ENCODE data around the gene SNED1. TPM values are rescaled to one million over a fixed set of nuclear protein-coding genes. Genes with fewer than 3 reads are reported as not detected.

SNED1 gene
- total RNA-seq, 4 donors from 2014 or later: 16.4 to 56.2 (median 43.5) TPM

- TF ChIP-seq, protein P1, sequence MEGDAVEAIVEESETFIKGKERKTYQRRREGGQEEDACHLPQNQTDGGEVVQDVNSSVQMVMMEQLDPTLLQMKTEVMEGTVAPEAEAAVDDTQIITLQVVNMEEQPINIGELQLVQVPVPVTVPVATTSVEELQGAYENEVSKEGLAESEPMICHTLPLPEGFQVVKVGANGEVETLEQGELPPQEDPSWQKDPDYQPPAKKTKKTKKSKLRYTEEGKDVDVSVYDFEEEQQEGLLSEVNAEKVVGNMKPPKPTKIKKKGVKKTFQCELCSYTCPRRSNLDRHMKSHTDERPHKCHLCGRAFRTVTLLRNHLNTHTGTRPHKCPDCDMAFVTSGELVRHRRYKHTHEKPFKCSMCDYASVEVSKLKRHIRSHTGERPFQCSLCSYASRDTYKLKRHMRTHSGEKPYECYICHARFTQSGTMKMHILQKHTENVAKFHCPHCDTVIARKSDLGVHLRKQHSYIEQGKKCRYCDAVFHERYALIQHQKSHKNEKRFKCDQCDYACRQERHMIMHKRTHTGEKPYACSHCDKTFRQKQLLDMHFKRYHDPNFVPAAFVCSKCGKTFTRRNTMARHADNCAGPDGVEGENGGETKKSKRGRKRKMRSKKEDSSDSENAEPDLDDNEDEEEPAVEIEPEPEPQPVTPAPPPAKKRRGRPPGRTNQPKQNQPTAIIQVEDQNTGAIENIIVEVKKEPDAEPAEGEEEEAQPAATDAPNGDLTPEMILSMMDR (IDR thresholded peaks at IDR 0.05 in 4 of 5, conservative IDR thresholded peaks at IDR 0.05 in 1 of 5): no peak
- TF ChIP-seq POLR2A (IDR thresholded peaks at IDR 0.05): no peak
- no peaks in the 10 kb centered on the region for H3K4me1 ChIP-seq
- H3K36me3 ChIP-seq: no peaks in the 10 kb centered on the region
- no peak overlapping the region for H3K4me3 ChIP-seq
- in situ Hi-C loops (cut with MboI; ENCODE audit: low sequenced_read_pairs in 4 of 4) (no loop called here), intact Hi-C loops (cut with DNase I; ENCODE audit: low total_unique reads) (no loop called here)
- ATAC-seq (no peak), DNase-seq (no peak)
- H3K9me3 ChIP-seq: no peaks in the 10 kb centered on the region
- no peak overlapping the region for H3K27ac ChIP-seq
- H3K27me3 ChIP-seq: no peaks in the 10 kb centered on the region
Observed at GRCh38 chr2:241132538-241133435, 134.4 kb downstream of the SNED1 start.

DNA sequence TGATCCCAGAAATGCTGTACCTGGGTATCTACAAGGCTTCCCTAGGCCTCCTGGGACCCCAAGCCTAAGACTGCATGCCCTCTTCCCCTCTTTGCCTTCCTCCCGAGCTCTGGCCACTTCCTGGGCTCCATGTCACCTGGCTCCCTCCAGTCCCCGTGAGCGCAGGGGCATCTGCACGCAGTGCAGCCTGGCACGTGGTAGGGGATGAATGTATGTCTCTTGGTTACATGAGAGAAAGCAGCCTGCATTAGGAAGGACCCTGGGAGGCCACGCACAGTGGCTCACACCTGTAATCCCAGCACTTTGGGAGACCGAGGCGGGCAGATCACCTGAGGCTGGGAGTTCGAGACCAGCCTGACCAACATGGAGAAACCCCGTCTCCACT is 135.0 kb downstream of the SNED1 start:
- Histone ChIP-seq H3K4me1 (no peaks in the 10 kb centered on the region), H3K27ac (no peak overlapping the region), H3K27me3 (no peaks in the 10 kb centered on the region), H3K4me3 (no peak overlapping the region), H3K36me3 (no peaks in the 10 kb centered on the region), H3K9me3 (no peaks in the 10 kb centered on the region)
- in situ Hi-C loops (cut with MboI; ENCODE audit: low sequenced_read_pairs in 4 of 4): no loop called here
- ATAC-seq (no peak), DNase-seq (no peak)
- TF ChIP-seq, protein P1 (IDR thresholded peaks at IDR 0.05 in 4 of 5, conservative IDR thresholded peaks at IDR 0.05 in 1 of 5): no peak
- no peak for TF ChIP-seq POLR2A (IDR thresholded peaks at IDR 0.05)
- intact Hi-C loops (cut with DNase I; ENCODE audit: low total_unique reads): no loop called here

DNA sequence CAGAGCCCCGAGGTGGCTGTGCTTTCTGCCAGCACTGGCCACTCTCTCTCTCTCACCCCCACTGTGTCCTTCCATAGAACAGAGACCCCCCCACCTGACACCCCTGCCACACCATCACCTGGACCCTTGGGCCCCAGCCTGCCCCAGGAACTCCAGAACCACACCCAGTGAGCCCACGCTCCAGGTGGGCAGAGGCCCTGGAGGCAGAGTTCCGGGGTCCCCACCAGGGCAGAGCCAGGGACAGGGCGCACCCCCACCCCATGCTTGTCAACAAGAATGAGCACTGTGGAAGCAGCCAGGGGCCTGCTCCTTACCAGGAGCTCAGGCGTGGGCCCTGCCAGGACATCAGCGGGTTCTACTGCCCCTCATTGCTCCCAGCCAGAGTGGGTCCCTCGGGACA is 136.3 kb downstream of the SNED1 start:
- H3K27ac ChIP-seq: no peak overlapping the region
- no peaks in the 10 kb centered on the region for H3K9me3 ChIP-seq
- H3K4me1 ChIP-seq: no peaks in the 10 kb centered on the region
- H3K27me3 ChIP-seq: no peaks in the 10 kb centered on the region
- TF ChIP-seq, protein P1 (IDR thresholded peaks at IDR 0.05 in 4 of 5, conservative IDR thresholded peaks at IDR 0.05 in 1 of 5): no peak
- no peak for TF ChIP-seq POLR2A (IDR thresholded peaks at IDR 0.05)
- H3K4me3 ChIP-seq: no peak overlapping the region
- no peak for DNase-seq
- no peak for ATAC-seq
- no peaks in the 10 kb centered on the region for H3K36me3 ChIP-seq
- intact Hi-C loops (cut with DNase I; ENCODE audit: low total_unique reads): no loop called here
- in situ Hi-C loops (cut with MboI; ENCODE audit: low sequenced_read_pairs in 4 of 4): no loop called here

DNA sequence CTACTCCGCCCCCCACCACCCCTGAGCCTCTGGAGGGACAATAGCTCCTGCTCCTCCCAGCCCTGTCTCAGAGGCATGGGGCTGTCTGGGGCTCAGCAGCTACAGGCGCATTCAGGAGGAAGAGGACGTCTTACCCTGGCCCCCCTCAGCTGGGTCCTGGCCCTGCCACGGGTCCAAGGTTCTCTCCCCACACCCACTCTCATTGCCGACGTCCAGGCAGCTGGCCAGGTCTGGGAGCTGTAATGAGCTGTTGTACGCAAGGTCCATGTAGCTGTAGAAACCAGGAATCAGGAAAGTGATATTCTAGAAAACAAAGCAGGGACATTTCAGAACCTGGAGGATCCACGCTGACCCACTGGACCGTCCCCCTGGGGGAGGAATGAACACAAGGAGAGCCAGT is 137.3 kb downstream of the SNED1 start:
- Histone ChIP-seq H3K27ac (no peak overlapping the region), H3K4me3 (no peak overlapping the region), H3K27me3 (no peaks in the 10 kb centered on the region), H3K9me3 (no peaks in the 10 kb centered on the region), H3K36me3 (no peaks in the 10 kb centered on the region), H3K4me1 (no peaks in the 10 kb centered on the region)
- intact Hi-C loops (cut with DNase I; ENCODE audit: low total_unique reads) (no loop called here), in situ Hi-C loops (cut with MboI; ENCODE audit: low sequenced_read_pairs in 4 of 4) (no loop called here)
- ATAC-seq: no peak
- TF ChIP-seq, protein P1 (IDR thresholded peaks at IDR 0.05 in 4 of 5, conservative IDR thresholded peaks at IDR 0.05 in 1 of 5): no peak
- no peak for TF ChIP-seq POLR2A (IDR thresholded peaks at IDR 0.05)
- no peak for DNase-seq

Measured in gastrocnemius medialis (tissue), 4 donors.